ENCODE measurements around the gene SOX10.

SOX10 gene

GRCh38 chr22:37972527-37972926 lies 11.8 kb downstream of the SOX10 start:
- ChIA-PET POLR2A (interaction anchor here (3.5 kb wide), 1 partner anchor 19 kb away, joined by 15 read pairs; the partner anchor contains the start of genes C22orf23 and POLR2F), CTCF (no interaction called here)
- TF ChIP-seq ELF4 (IDR thresholded peaks at IDR 0.05) (no peak), SUZ12 (IDR thresholded peaks at IDR 0.05) (no peak), ARNT (IDR thresholded peaks at IDR 0.05) (no peak), TARDBP (IDR thresholded peaks at IDR 0.05) (no peak), FOXK2 (IDR thresholded peaks at IDR 0.05) (no peak), FOXM1 (IDR thresholded peaks at IDR 0.05; ENCODE audit: borderline replicate concordance) (no peak), L3MBTL2 (conservative IDR thresholded peaks at IDR 0.05) (no peak), LEF1 (IDR thresholded peaks at IDR 0.05; ENCODE audit: borderline replicate concordance) (no peak), BHLHE40 (IDR thresholded peaks at IDR 0.05; ENCODE audit: borderline replicate concordance) (no peak), NFRKB (IDR thresholded peaks at IDR 0.05) (no peak), CTBP1 (IDR thresholded peaks at IDR 0.05; ENCODE audit: borderline replicate concordance) (no peak), PKNOX1 (IDR thresholded peaks at IDR 0.05) (no peak)
- DNase-seq (ENCODE audit: extremely low spot score) = no peak

GRCh38 chr22:37971475-37972434 lies 12.6 kb downstream of the SOX10 start:
- CTCF ChIA-PET = interaction anchor here (0.9 kb wide), 1 partner anchor 133 kb away, joined by 3 read pairs; no protein-coding TSS in a partner anchor
- POLR2A ChIA-PET = interaction anchor here (0.5 to 3.5 kb wide), 3 partner anchors 13 to 66 kb away, joined by 3 to 15 read pairs (median 5); partner anchors contain the start of genes C22orf23, MICALL1 and POLR2F
- TF ChIP-seq SP1 (IDR thresholded peaks at IDR 0.05) (no peak), ARNT (IDR thresholded peaks at IDR 0.05) (no peak), FOXK2 (IDR thresholded peaks at IDR 0.05) (no peak), CTBP1 (IDR thresholded peaks at IDR 0.05; ENCODE audit: borderline replicate concordance) (no peak)
- no peak for DNase-seq (ENCODE audit: extremely low spot score)

GRCh38 chr22:37970864-37971263 lies 13.5 kb downstream of the SOX10 start:
- CTCF ChIA-PET = interaction anchor here (0.9 kb wide), 1 partner anchor 133 kb away, joined by 3 read pairs; no protein-coding TSS in a partner anchor
- POLR2A ChIA-PET = interaction anchor here (1.0 to 3.5 kb wide), 3 partner anchors 17 to 166 kb away, joined by 3 to 15 read pairs (median 5); partner anchors contain the start of genes C22orf23, MICALL1 and POLR2F
- TF ChIP-seq SUZ12 (IDR thresholded peaks at IDR 0.05) (no peak), SP1 (IDR thresholded peaks at IDR 0.05) (no peak), FOXA1 (IDR thresholded peaks at IDR 0.05) (no peak), ELF4 (IDR thresholded peaks at IDR 0.05) (no peak), NFRKB (IDR thresholded peaks at IDR 0.05) (no peak), LEF1 (IDR thresholded peaks at IDR 0.05; ENCODE audit: borderline replicate concordance) (no peak), HDGF (IDR thresholded peaks at IDR 0.05; ENCODE audit: borderline replicate concordance) (no peak), ZNF384 (IDR thresholded peaks at IDR 0.05) (no peak), TARDBP (IDR thresholded peaks at IDR 0.05) (no peak), BHLHE40 (IDR thresholded peaks at IDR 0.05; ENCODE audit: borderline replicate concordance) (no peak), ARNT (IDR thresholded peaks at IDR 0.05) (no peak)
- no peak for DNase-seq (ENCODE audit: extremely low spot score)

- no peak for DNase-seq (ENCODE audit: extremely low spot score)
- ChIA-PET POLR2A (no interaction called here), CTCF (interaction anchor here (0.6 to 1.4 kb wide), 3 partner anchors 10 to 78 kb away, joined by 3 to 7 read pairs (median 5); no protein-coding TSS in a partner anchor)
- no peak for TF ChIP-seq TARDBP (IDR thresholded peaks at IDR 0.05)
Measured at GRCh38 chr22:37968452-37969251, 15.7 kb downstream of the SOX10 start.

GRCh38 chr22:37967637-37968451 lies 16.5 kb downstream of the SOX10 start:
- TF ChIP-seq FOXM1 (IDR thresholded peaks at IDR 0.05; ENCODE audit: borderline replicate concordance) (no peak), PKNOX1 (IDR thresholded peaks at IDR 0.05) (no peak)
- ChIA-PET CTCF (interaction anchor here (0.6 to 1.4 kb wide), 2 partner anchors 13 to 77 kb away, joined by 3 to 5 read pairs; no protein-coding TSS in a partner anchor), POLR2A (no interaction called here)
- no peak for DNase-seq (ENCODE audit: extremely low spot score)

GRCh38 chr22:37967147-37967546 lies 17.2 kb downstream of the SOX10 start:
- ChIA-PET POLR2A (no interaction called here), CTCF (no interaction called here)
- DNase-seq (ENCODE audit: extremely low spot score) = no peak
- TF ChIP-seq BHLHE40 (IDR thresholded peaks at IDR 0.05; ENCODE audit: borderline replicate concordance) (no peak), HDGF (IDR thresholded peaks at IDR 0.05; ENCODE audit: borderline replicate concordance) (no peak), ELF4 (IDR thresholded peaks at IDR 0.05) (no peak), ZNF384 (IDR thresholded peaks at IDR 0.05) (no peak), FOXK2 (IDR thresholded peaks at IDR 0.05) (no peak), FOXM1 (IDR thresholded peaks at IDR 0.05; ENCODE audit: borderline replicate concordance) (no peak), NFRKB (IDR thresholded peaks at IDR 0.05) (no peak), PKNOX1 (IDR thresholded peaks at IDR 0.05) (no peak), ARNT (IDR thresholded peaks at IDR 0.05) (no peak), L3MBTL2 (conservative IDR thresholded peaks at IDR 0.05) (no peak)

Measured in HEK293T (cell line).